Right ventricle myocardium superior (tissue), 1 donor: ENCODE results near the gene FAM114A2. TPM values are rescaled to one million over a fixed set of nuclear protein-coding genes. Genes with fewer than 3 reads are reported as not detected.
"Not testable (repeated sequence)": the region's sequence is repeated elsewhere in the genome, so short reads cannot be mapped to it uniquely, and the experiment has no call there.

Source experiments
- ATAC-seq: fragments of 200-7000 bp; cut with Tn5 transposase; one replicate; pipeline ENCODE4 v1.9.1; 2020; ENCODE audit warnings: mild to moderate bottlenecking; ENCODE audit not compliant: poor library complexity
- DNase-seq: peaks from one replicate; pipeline ENCODE4 v3.0.0-alpha.2; 2020
- intact Hi-C: fragments of 100-400 bp; cut with DNase I; formaldehyde crosslinking; loops from one replicate; pipeline ENCODE4 v1.11.2; 2022
- total RNA-seq: library from RNA; stranded (reverse); fragmentation: NEBNext Ultra II Directional; extraction: Animal tissue kit (Norgen Biotek cat#: 25700); gene quantifications from one replicate; pipeline ENCODE4 v1.2.1, GENCODE V29; 2021
- donor health status: DM: no; HTN: yes; CAD: no; lungs with severe emphysema.

The FAM114A2 gene
- total RNA-seq, 1 donor from 2014 or later, result 29.6 TPM

- DNase-seq (no peak), ATAC-seq (peak; percentile 43)
- intact Hi-C loops, result no loop called here
Observed at GRCh38 chr5:154058055-154059038, 19.6 kb upstream of the FAM114A2 start.

- ATAC-seq, result no peak
- intact Hi-C loops, result no loop called here
Observed at GRCh38 chr5:154055201-154055600, 16.5 kb upstream of the FAM114A2 start.

GRCh38 chr5:154053468-154053867 lies 14.8 kb upstream of the FAM114A2 start:
- ATAC-seq (no peak), DNase-seq (no peak)
- intact Hi-C loops, result no loop called here

More at GRCh38 chr5:154055201-154055600, 16.5 kb upstream of the FAM114A2 start:
- no peak for DNase-seq

- intact Hi-C loops, result no loop called here
- DNase-seq (no peak), ATAC-seq (no peak)
Observed at GRCh38 chr5:154049636-154050035, 10.9 kb upstream of the FAM114A2 start.

- intact Hi-C loops, result no loop called here
- no peak for ATAC-seq
- DNase-seq, result no peak
Observed at GRCh38 chr5:154047324-154047723, 8.6 kb upstream of the FAM114A2 start.

- DNase-seq, result no peak
- no peak for ATAC-seq
- intact Hi-C loops, result no loop called here
Observed at GRCh38 chr5:154046486-154046885, 7.8 kb upstream of the FAM114A2 start.

- DNase-seq (no peak), ATAC-seq (no peak)
- intact Hi-C loops, result no loop called here
Observed at GRCh38 chr5:154044581-154044980, 5.9 kb upstream of the FAM114A2 start.

- intact Hi-C loops, result no loop called here
- DNase-seq (no peak), ATAC-seq (no peak)
Observed at GRCh38 chr5:154044099-154044498, 5.4 kb upstream of the FAM114A2 start.

- no peak for DNase-seq
- intact Hi-C loops, result no loop called here
- ATAC-seq, result no peak
Observed at GRCh38 chr5:154042766-154043165, 4.1 kb upstream of the FAM114A2 start.

GRCh38 chr5:154039458-154039829 lies 734 bp upstream of the FAM114A2 start:
- DNase-seq (no peak), ATAC-seq (no peak)
- intact Hi-C loops, result no loop called here

GRCh38 chr5:154038261-154038706 lies 426 bp downstream of the FAM114A2 start:
- intact Hi-C loops, result no loop called here
- DNase-seq, result no peak
- peak; percentile 54 for ATAC-seq

GRCh38 chr5:154034944-154035343 lies 3.8 kb downstream of the FAM114A2 start:
- no peak for DNase-seq
- ATAC-seq, result no peak
- intact Hi-C loops, result no loop called here

- no peak for DNase-seq
- intact Hi-C loops, result no loop called here
- no peak for ATAC-seq
Observed at GRCh38 chr5:154031937-154032489, 6.7 kb downstream of the FAM114A2 start.

- intact Hi-C loops, result no loop called here
- DNase-seq, result no peak
- ATAC-seq, result no peak
Observed at GRCh38 chr5:154025951-154026350, 12.8 kb downstream of the FAM114A2 start.

- intact Hi-C loops, ATAC-seq, DNase-seq: not testable (repeated sequence)
Observed at GRCh38 chr5:154018919-154019318, 19.8 kb downstream of the FAM114A2 start.

- peak; percentile 56 for DNase-seq
- no peak for ATAC-seq
- intact Hi-C loops, result no loop called here
Observed at GRCh38 chr5:154015071-154015693, 23.5 kb downstream of the FAM114A2 start.

GRCh38 chr5:154010660-154011059 lies 28.1 kb downstream of the FAM114A2 start:
- intact Hi-C loops, result no loop called here
- DNase-seq (no peak), ATAC-seq (peak; percentile 31)

- intact Hi-C loops, result no loop called here
- ATAC-seq (no peak), DNase-seq (no peak)
Observed at GRCh38 chr5:154005648-154006047, 33.1 kb downstream of the FAM114A2 start.

GRCh38 chr5:154002511-154003020 lies 36.1 kb downstream of the FAM114A2 start:
- intact Hi-C loops, result no loop called here
- ATAC-seq (peak; percentile 38), DNase-seq (no peak)
